ENCODE measurements around the gene APOF. TPM values are rescaled to one million over a fixed set of nuclear protein-coding genes. Genes with fewer than 3 reads are reported as not detected.

APOF gene
- total RNA-seq, 1 experiment from 2014 or later = not detected

- Histone ChIP-seq H3K4ac (ENCODE audit: low read depth, low read length) (peak within 1 kb of the TSS; percentile 39; the same call in 1 of the 2 replicates), H3K4me2 (ENCODE audit: insufficient read depth, insufficient read length, low read length) (peak within 1 kb of the TSS; percentile 89), H3K27ac (ENCODE audit: insufficient read length, low read depth, low read length) (peak within 1 kb of the TSS; percentile 38), H4K20me1 (ENCODE audit: control insufficient read depth, insufficient read depth, insufficient read length) (no peaks in the 10 kb centered on the region), H4K8ac (replicated peaks; ENCODE audit: insufficient read length, low read depth, low read length) (peak within 1 kb of the TSS; percentile 67), H2BK20ac (ENCODE audit: low read depth, low read length, poor library complexity, severe bottlenecking) (no peak within 1 kb of the TSS), H4K5ac (ENCODE audit: insufficient read length, low read depth, low read length) (peak within 1 kb of the TSS; percentile 73), H3K9ac (ENCODE audit: extremely low read depth, insufficient read length, low read length) (peak within 1 kb of the TSS; percentile 96), H3K9me3 (ENCODE audit: control insufficient read depth, low read depth, low read length) (no peaks in the 10 kb centered on the region), H3K79me2 (ENCODE audit: insufficient read depth, low read length) (peaks cover 7% of the 10 kb centered on the region; the same call in 1 of the 2 replicates), H4K91ac (ENCODE audit: insufficient read length, low read depth, low read length) (peak within 1 kb of the TSS; percentile 29), H3K14ac (ENCODE audit: insufficient read depth, low read length) (peak within 1 kb of the TSS; percentile 84), H3K79me1 (ENCODE audit: insufficient read depth, low read depth, low read length, poor library complexity, severe bottlenecking) (peaks cover 7% of the 10 kb centered on the region), H3K56ac (ENCODE audit: insufficient read length, low read depth, low read length) (no peak within 1 kb of the TSS), H2BK5ac (ENCODE audit: insufficient read length, low read length) (peak within 1 kb of the TSS; percentile 48), H3K23ac (ENCODE audit: insufficient read length, low read depth, low read length) (no peak within 1 kb of the TSS), H3T11ph (ENCODE audit: low read length) (no peak within 1 kb of the TSS), H3K23me2 (ENCODE audit: insufficient read length, low read depth, low read length, poor library complexity, severe bottlenecking) (peaks cover 6% of the 10 kb centered on the region), H2BK12ac (ENCODE audit: insufficient read length, low read depth, low read length) (no peak within 1 kb of the TSS), H3K27me3 (ENCODE audit: insufficient read depth, low read length) (no peaks in the 10 kb centered on the region), H2BK120ac (ENCODE audit: low read depth, low read length, poor library complexity, severe bottlenecking) (no peak within 1 kb of the TSS), H2BK15ac (ENCODE audit: low read depth, low read length) (no peak within 1 kb of the TSS), H2AFZ (ENCODE audit: low read length) (no peak within 1 kb of the TSS), H3K4me1 (ENCODE audit: insufficient read depth, low read length) (no peaks in the 10 kb centered on the region), H3K18ac (ENCODE audit: insufficient read length, low read depth, low read length) (peak within 1 kb of the TSS; percentile 70), H2AK5ac (ENCODE audit: insufficient read length, low read length) (no peak within 1 kb of the TSS)
- Mint-ChIP-seq H3K9me3 (no peaks in the 10 kb centered on the region), H3K4me3 (peak within 1 kb of the TSS; percentile 98), H3K27ac (peak within 1 kb of the TSS; percentile 99), H3K4me1 (peaks cover 5 to 11% of the 10 kb centered on the region in 2 experiments; a peak in 2 of 4 replicates), H3K27me3 (ENCODE audit: low read depth) (no peaks in the 10 kb centered on the region), H3K36me3 (ENCODE audit: insufficient read depth in 1 of 3, low read depth in 3 of 3) (peaks cover 7 to 42% (median 26%) of the 10 kb centered on the region in 3 experiments; a peak in 6 of 7 replicates)
- peak; percentile 38; the same call in 2 of the 3 replicates for TF ChIP-seq CTCF (conservative IDR thresholded peaks at IDR 0.05)
- no CpG with 5 or more reads among the region's 62 CpGs for WGBS (ENCODE audit: extremely low coverage, insufficient read length, low lambda C conversion rate)
- peak; percentile 100 for DNase-seq
These were observed 46.8 kb downstream of the APOF start, which contains the start of gene CNPY2 for GRCh38 chr12:56315622-56316473. TSS of gene CNPY2 (minus strand) at chr12:56315988. CDS start at chr12:56315217, 771 bp downstream.
